Measurements from ENCODE around the gene C2orf49.

C2orf49 gene

GRCh38 chr2:105362862-105363591 is 25.7 kb downstream of the C2orf49 start:
- DNase-seq = no peak

GRCh38 chr2:105364436-105365139 is 27.2 kb downstream of the C2orf49 start:
- no peak for DNase-seq

GRCh38 chr2:105365206-105365605 is 27.9 kb downstream of the C2orf49 start:
- DNase-seq = no peak

GRCh38 chr2:105368759-105369408 is 31.5 kb downstream of the C2orf49 start:
- no peak for DNase-seq

- peak; percentile 7 for DNase-seq
Measured at GRCh38 chr2:105369777-105370690, 32.7 kb downstream of the C2orf49 start.

GRCh38 chr2:105371156-105371555 is 33.8 kb downstream of the C2orf49 start:
- no peak for DNase-seq

GRCh38 chr2:105371810-105372209 is 34.5 kb downstream of the C2orf49 start:
- DNase-seq = no peak

GRCh38 chr2:105373344-105373781 is 36.0 kb downstream of the C2orf49 start:
- no peak for DNase-seq

- no peak for DNase-seq
Measured at GRCh38 chr2:105373895-105374401, 36.6 kb downstream of the C2orf49 start.

GRCh38 chr2:105375001-105375561 is 37.7 kb downstream of the C2orf49 start:
- no peak for DNase-seq

- no peak for DNase-seq
Measured at GRCh38 chr2:105376010-105376409, 38.7 kb downstream of the C2orf49 start.

- no peak for DNase-seq
Measured at GRCh38 chr2:105376789-105377240, 39.5 kb downstream of the C2orf49 start.

GRCh38 chr2:105377871-105378270 is 40.5 kb downstream of the C2orf49 start:
- DNase-seq = no peak

GRCh38 chr2:105378276-105378840 is 41.0 kb downstream of the C2orf49 start:
- DNase-seq = no peak

GRCh38 chr2:105378921-105379383 is 41.6 kb downstream of the C2orf49 start:
- DNase-seq = no peak

- no peak for DNase-seq
Measured at GRCh38 chr2:105379741-105380186, 42.4 kb downstream of the C2orf49 start.

- no peak for DNase-seq
Measured at GRCh38 chr2:105380432-105381100, 43.2 kb downstream of the C2orf49 start.

GRCh38 chr2:105381101-105381668 is 43.8 kb downstream of the C2orf49 start:
- DNase-seq = no peak

GRCh38 chr2:105382177-105382576 is 44.8 kb downstream of the C2orf49 start:
- no peak for DNase-seq

- DNase-seq = no peak
Measured at GRCh38 chr2:105383432-105384166, 46.3 kb downstream of the C2orf49 start.
